Nephron (organoid): Measurements from ENCODE around the gene HTR3E.
"Not testable (repeated sequence)": the region's sequence is repeated elsewhere in the genome, so short reads cannot be mapped to it uniquely, and the experiment has no call there.

Experiments used
- H3K27ac Mint-ChIP-seq, 3 experiments: 2 replicates each; pipeline ENCODE4 v1.8.0; 2020; ENCODE audit warnings: mixed read lengths in 3 of 3, mild to moderate bottlenecking in 2 of 3, moderate library complexity in 1 of 3
- H3K27me3 Mint-ChIP-seq: 2 replicates; pipeline ENCODE4 v1.8.0; 2021; ENCODE audit warnings: low read depth, mild to moderate bottlenecking, moderate library complexity, mixed read lengths
- H3K36me3 Mint-ChIP-seq: 2 replicates; pipeline ENCODE4 v1.8.0; 2020; ENCODE audit warnings: low read depth, mixed read lengths
- H3K4me1 Mint-ChIP-seq: 2 replicates; pipeline ENCODE4 v1.8.0; 2020; ENCODE audit warnings: mixed read lengths
- H3K4me3 Mint-ChIP-seq, 3 experiments: 2 replicates each; pipeline ENCODE4 v1.8.0; 2020; ENCODE audit warnings: mild to moderate bottlenecking in 3 of 3, mixed read lengths in 3 of 3, moderate library complexity in 2 of 3
- H3K9me3 Mint-ChIP-seq: 2 replicates; pipeline ENCODE4 v1.8.0; 2020; ENCODE audit warnings: mixed read lengths
- TF ChIP-seq, protein P1 (sequence below), 3 experiments: fragments of 200-600 bp; sonication (generic); IDR thresholded peaks; one replicate each; pipeline ENCODE4 v1.5.0; 2021; ENCODE audit warnings: antibody characterized with exemption in 3 of 3; ENCODE audit not compliant: unreplicated experiment in 3 of 3

The HTR3E gene

DNA sequence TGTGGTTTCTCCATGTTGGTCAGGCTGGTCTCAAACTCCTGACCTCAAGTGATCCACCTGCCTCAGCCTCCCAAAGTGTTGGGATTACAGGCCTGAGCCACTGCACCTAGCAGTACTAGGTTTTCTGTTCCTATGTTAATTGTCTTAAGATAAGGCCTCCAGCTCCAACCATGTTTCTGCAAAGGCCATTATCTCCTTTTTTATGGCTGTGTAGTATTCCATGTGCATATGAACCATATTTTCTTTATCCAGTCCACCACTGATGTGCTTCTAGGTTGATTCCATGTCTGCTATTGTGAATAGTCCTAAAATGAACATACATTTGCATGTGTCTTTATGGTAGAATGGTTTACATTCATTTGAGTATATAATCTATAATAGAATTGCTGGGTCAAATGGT, 34.2 kb upstream of the HTR3E start:
- H3K4me3 Mint-ChIP-seq, result no peak overlapping the region
- no peaks in the 10 kb centered on the region for H3K36me3 Mint-ChIP-seq
- no peaks in the 10 kb centered on the region for H3K4me1 Mint-ChIP-seq
- no peak overlapping the region for H3K27ac Mint-ChIP-seq
- no peaks in the 10 kb centered on the region for H3K27me3 Mint-ChIP-seq
- H3K9me3 Mint-ChIP-seq, result no peaks in the 10 kb centered on the region
- TF ChIP-seq, protein P1, sequence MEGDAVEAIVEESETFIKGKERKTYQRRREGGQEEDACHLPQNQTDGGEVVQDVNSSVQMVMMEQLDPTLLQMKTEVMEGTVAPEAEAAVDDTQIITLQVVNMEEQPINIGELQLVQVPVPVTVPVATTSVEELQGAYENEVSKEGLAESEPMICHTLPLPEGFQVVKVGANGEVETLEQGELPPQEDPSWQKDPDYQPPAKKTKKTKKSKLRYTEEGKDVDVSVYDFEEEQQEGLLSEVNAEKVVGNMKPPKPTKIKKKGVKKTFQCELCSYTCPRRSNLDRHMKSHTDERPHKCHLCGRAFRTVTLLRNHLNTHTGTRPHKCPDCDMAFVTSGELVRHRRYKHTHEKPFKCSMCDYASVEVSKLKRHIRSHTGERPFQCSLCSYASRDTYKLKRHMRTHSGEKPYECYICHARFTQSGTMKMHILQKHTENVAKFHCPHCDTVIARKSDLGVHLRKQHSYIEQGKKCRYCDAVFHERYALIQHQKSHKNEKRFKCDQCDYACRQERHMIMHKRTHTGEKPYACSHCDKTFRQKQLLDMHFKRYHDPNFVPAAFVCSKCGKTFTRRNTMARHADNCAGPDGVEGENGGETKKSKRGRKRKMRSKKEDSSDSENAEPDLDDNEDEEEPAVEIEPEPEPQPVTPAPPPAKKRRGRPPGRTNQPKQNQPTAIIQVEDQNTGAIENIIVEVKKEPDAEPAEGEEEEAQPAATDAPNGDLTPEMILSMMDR (IDR thresholded peaks at IDR 0.05; ENCODE audit: unreplicated experiment in 3 of 3), result no peak

DNA sequence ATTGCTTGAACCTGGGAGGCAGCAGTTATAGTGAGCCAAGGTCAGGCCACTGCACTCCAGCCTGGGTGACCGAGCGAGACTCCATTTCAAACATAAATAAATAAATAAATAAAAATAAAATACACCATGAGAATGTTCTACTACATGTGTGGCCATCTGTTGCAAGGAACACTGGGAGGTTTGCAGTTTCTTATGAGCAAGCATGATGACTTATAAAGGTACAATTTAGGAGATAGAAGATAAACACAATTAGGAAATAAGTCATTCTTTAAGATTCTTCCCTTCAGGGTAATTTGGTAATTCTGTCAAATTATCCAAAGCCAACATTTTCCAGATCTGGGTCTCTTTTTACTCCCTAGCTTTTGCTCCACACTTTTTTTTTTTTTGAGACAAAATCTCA, 30.7 kb upstream of the HTR3E start:
- Mint-ChIP-seq H3K4me3 (no peak overlapping the region), H3K36me3 (no peaks in the 10 kb centered on the region), H3K4me1 (no peaks in the 10 kb centered on the region), H3K27me3 (peaks cover 3% of the 10 kb centered on the region), H3K27ac (no peak overlapping the region), H3K9me3 (peaks cover 5% of the 10 kb centered on the region)
- TF ChIP-seq, protein P1 (IDR thresholded peaks at IDR 0.05; ENCODE audit: unreplicated experiment in 3 of 3), result no peak

GRCh38 chr3:184067573-184068055, 29.2 kb upstream of the HTR3E start:
- Mint-ChIP-seq H3K36me3 (no peaks in the 10 kb centered on the region), H3K4me3 (no peak overlapping the region)

DNA sequence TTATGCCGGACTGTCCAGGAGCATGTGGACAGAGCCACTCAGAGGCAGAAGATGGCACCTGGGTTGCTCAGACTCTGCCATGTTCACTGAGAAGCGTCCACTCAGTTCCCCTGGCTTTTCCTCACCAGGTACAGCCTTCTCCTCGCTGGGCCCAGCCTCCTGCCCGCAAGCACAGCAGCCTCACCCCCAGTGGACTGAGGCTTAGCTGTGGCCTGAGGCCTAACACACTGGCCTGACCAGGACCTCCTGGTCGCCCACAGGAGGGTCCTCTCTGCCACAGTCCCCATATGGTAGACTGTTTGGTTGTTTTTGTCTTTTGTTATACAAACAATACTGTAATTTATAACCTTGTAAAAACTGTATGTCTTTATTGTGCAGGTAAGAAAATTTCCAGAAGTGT, 28.5 kb upstream of the HTR3E start:
- Mint-ChIP-seq H3K4me3 (no peak overlapping the region), H3K27ac (no peak overlapping the region), H3K4me1 (no peaks in the 10 kb centered on the region), H3K27me3 (peaks cover 4% of the 10 kb centered on the region), H3K36me3 (no peaks in the 10 kb centered on the region), H3K9me3 (peaks cover 5% of the 10 kb centered on the region)
- TF ChIP-seq, protein P1 (IDR thresholded peaks at IDR 0.05; ENCODE audit: unreplicated experiment in 3 of 3), result no peak

More at GRCh38 chr3:184067573-184068055, 29.2 kb upstream of the HTR3E start:
- peaks cover 4% of the 10 kb centered on the region for H3K27me3 Mint-ChIP-seq
- no peak overlapping the region for H3K27ac Mint-ChIP-seq
- peaks cover 5% of the 10 kb centered on the region for H3K9me3 Mint-ChIP-seq
- TF ChIP-seq, protein P1 (IDR thresholded peaks at IDR 0.05; ENCODE audit: unreplicated experiment in 3 of 3), result no peak
- no peaks in the 10 kb centered on the region for H3K4me1 Mint-ChIP-seq

DNA sequence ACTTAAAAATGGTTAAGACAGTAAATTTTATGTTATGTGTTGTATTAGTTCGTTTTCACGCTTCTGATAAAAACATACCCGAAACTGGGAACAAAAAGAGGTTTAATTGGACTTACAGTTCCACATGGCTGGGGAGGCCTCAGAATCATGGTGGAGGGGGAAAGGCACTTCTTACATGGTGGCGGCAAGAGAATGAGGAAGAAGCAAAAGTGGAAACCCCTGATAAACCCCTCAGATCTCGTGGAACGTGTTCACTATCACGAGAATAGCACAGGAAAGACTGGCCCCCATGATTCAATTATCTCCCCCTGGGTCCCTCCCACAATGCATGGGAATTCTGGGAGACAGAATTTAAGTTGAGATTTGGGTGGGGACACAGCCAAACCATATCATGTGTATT, 25.7 kb upstream of the HTR3E start:
- not testable (repeated sequence) for H3K4me1 Mint-ChIP-seq, H3K36me3 Mint-ChIP-seq, H3K4me3 Mint-ChIP-seq, H3K27me3 Mint-ChIP-seq, H3K9me3 Mint-ChIP-seq, H3K27ac Mint-ChIP-seq

- H3K27ac Mint-ChIP-seq, result no peak overlapping the region
- H3K36me3 Mint-ChIP-seq, result no peaks in the 10 kb centered on the region
- peaks cover 4% of the 10 kb centered on the region for H3K27me3 Mint-ChIP-seq
- H3K9me3 Mint-ChIP-seq, result peaks cover 5% of the 10 kb centered on the region
- no peaks in the 10 kb centered on the region for H3K4me1 Mint-ChIP-seq
- TF ChIP-seq, protein P1 (IDR thresholded peaks at IDR 0.05; ENCODE audit: unreplicated experiment in 3 of 3), result no peak
- no peak overlapping the region for H3K4me3 Mint-ChIP-seq
Measured at GRCh38 chr3:184073621-184074020, 23.2 kb upstream of the HTR3E start.
